ENCODE data around the gene PIP4K2A.

- TF ChIP-seq, protein P1, sequence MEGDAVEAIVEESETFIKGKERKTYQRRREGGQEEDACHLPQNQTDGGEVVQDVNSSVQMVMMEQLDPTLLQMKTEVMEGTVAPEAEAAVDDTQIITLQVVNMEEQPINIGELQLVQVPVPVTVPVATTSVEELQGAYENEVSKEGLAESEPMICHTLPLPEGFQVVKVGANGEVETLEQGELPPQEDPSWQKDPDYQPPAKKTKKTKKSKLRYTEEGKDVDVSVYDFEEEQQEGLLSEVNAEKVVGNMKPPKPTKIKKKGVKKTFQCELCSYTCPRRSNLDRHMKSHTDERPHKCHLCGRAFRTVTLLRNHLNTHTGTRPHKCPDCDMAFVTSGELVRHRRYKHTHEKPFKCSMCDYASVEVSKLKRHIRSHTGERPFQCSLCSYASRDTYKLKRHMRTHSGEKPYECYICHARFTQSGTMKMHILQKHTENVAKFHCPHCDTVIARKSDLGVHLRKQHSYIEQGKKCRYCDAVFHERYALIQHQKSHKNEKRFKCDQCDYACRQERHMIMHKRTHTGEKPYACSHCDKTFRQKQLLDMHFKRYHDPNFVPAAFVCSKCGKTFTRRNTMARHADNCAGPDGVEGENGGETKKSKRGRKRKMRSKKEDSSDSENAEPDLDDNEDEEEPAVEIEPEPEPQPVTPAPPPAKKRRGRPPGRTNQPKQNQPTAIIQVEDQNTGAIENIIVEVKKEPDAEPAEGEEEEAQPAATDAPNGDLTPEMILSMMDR (conservative IDR thresholded peaks at IDR 0.05) = no peak
- no peak for TF ChIP-seq ZFX (IDR thresholded peaks at IDR 0.05)
Observed at GRCh38 chr10:22714479-22715289, at the start of gene PIP4K2A.
